Panc1 (cell line): ENCODE data around the gene KRTAP5-11. TPM values are rescaled to one million over a fixed set of nuclear protein-coding genes. Genes with fewer than 3 reads are reported as not detected.
"Not testable (repeated sequence)": the region's sequence is repeated elsewhere in the genome, so short reads cannot be mapped to it uniquely, and the experiment has no call there.

Experiments used
- ATAC-seq: fragments of 200-7000 bp; cut with Tn5 transposase; 2 replicates; pipeline ENCODE4 v1.9.1; 2020; ENCODE audit warnings: mild to moderate bottlenecking, moderate library complexity
- BruUV-seq: library from RNA; stranded (reverse); fragments of 400-500 nt; replicated peaks from 2 replicates; lab custom pipeline; 2021; lab: Mats Ljungman, UMichigan
- CTCF ChIA-PET: fragments of 300-600 bp; sonication (Branson Sonifier 250); formaldehyde crosslinking; loops from one replicate; lab custom pipeline; 2022; ENCODE audit warnings: antibody characterized with exemption; lab: Charles Lee
- POLR2A ChIA-PET: fragments of 300-600 bp; sonication (Branson Sonifier 250); formaldehyde crosslinking; loops from one replicate; lab custom pipeline; 2022; ENCODE audit warnings: antibody characterized with exemption; lab: Charles Lee
- DNase-seq: peaks from one replicate; pipeline ENCODE4 v3.0.0-alpha.2; 2010; ENCODE audit warnings: low read depth, low spot score
- H3K27ac ChIP-seq: 2 replicates; pipeline ENCODE4 v1.5.1; 2011; ENCODE audit warnings: mild to moderate bottlenecking, low read length, inconsistent platforms
- H3K27me3 ChIP-seq: fragments of 200-500 bp; sonication (Bioruptor generic); 2 replicates; pipeline ENCODE4 v1.6.0; 2014; ENCODE audit warnings: low read length, inconsistent platforms; ENCODE audit not compliant: control insufficient read depth, insufficient read depth
- H3K36me3 ChIP-seq: fragments of 200-500 bp; sonication (Bioruptor generic); 2 replicates; pipeline ENCODE4 v1.5.1; 2014; ENCODE audit warnings: inconsistent platforms, mild to moderate bottlenecking, low read length, moderate library complexity; ENCODE audit not compliant: control insufficient read depth, insufficient read depth
- H3K4me1 ChIP-seq: 2 replicates; pipeline ENCODE4 v1.5.1; 2011; ENCODE audit warnings: inconsistent platforms, mild to moderate bottlenecking, low read length, moderate library complexity; ENCODE audit not compliant: control insufficient read depth, insufficient read depth
- H3K4me3 ChIP-seq, 2 experiments: 2 replicates each; pipeline ENCODE4 v1.5.1; 2011 to 2012; ENCODE audit warnings: low read depth in 2 of 2, low read length in 2 of 2, mild to moderate bottlenecking in 2 of 2, inconsistent platforms in 1 of 2, moderate library complexity in 1 of 2
- H3K9me3 ChIP-seq: fragments of 200-500 bp; sonication (Bioruptor generic); 2 replicates; pipeline ENCODE4 v1.5.1; 2014; ENCODE audit warnings: low read depth, mild to moderate bottlenecking, inconsistent platforms, low read length, moderate library complexity; ENCODE audit not compliant: control insufficient read depth, insufficient read depth
- CTCF ChIP-seq: fragments of 450-650 bp; IDR thresholded peaks from 2 replicates; pipeline ENCODE4 v1.5.1; 2017; ENCODE audit warnings: mild to moderate bottlenecking
- POLR2AphosphoS5 ChIP-seq: IDR thresholded peaks from 2 replicates; pipeline ENCODE4 v1.6.1; 2012; ENCODE audit warnings: mild to moderate bottlenecking, low read depth, low read length, moderate library complexity
- SIN3A ChIP-seq: IDR thresholded peaks from 2 replicates; pipeline ENCODE4 v1.6.1; 2012; ENCODE audit warnings: low read depth, mild to moderate bottlenecking, low read length, moderate library complexity, borderline replicate concordance; ENCODE audit not compliant: insufficient read depth
- TCF7L2 ChIP-seq: IDR thresholded peaks from 2 replicates; pipeline ENCODE4 v1.6.1; 2011; ENCODE audit warnings: mild to moderate bottlenecking, low read depth, low read length, inconsistent platforms
- in situ Hi-C: cut with HindIII; loops from 2 replicates; pipeline ENCODE4 v1.10.0; 2016; ENCODE audit warnings: low sequenced_read_pairs, low pct_unique_long_range_greater_than_20kb
- intact Hi-C: fragments of 100-400 bp; cut with micrococcal nuclease; formaldehyde crosslinking; loops from one replicate; pipeline ENCODE4 v1.10.0; 2022; ENCODE audit not compliant: unreplicated experiment
- total RNA-seq: library from RNA; stranded (reverse); gene quantifications from one replicate; pipeline ENCODE4 v1.2.1, GENCODE V29; 2021; ENCODE audit not compliant: unreplicated experiment
- TF ChIP-seq, protein P1 (sequence below), 2 experiments: IDR thresholded peaks; 2 replicates each; pipeline ENCODE4 v1.6.1; 2011 to 2012; ENCODE audit warnings: low read depth in 2 of 2, control low read depth in 1 of 2, low read length in 1 of 2, mild to moderate bottlenecking in 1 of 2, moderate library complexity in 1 of 2; ENCODE audit not compliant: insufficient read depth in 1 of 2

Gene KRTAP5-11
- total RNA-seq, 1 experiment from 2014 or later: not detected

- intact Hi-C loops: no loop called here
- BruUV-seq: no TSS peak
- in situ Hi-C loops: no loop called here
- ATAC-seq (no peak), DNase-seq (no peak)
- Histone ChIP-seq H3K4me1 (no peaks in the 10 kb centered on the region), H3K27ac (no peak overlapping the region), H3K4me3 (no peak overlapping the region), H3K9me3 (no peaks in the 10 kb centered on the region), H3K36me3 (no peaks in the 10 kb centered on the region), H3K27me3 (peaks cover 2% of the 10 kb centered on the region; the same call in 1 of the 2 replicates)
- POLR2A ChIA-PET: no interaction called here
- no peak for TF ChIP-seq SIN3A
- no peak for TF ChIP-seq TCF7L2
- no peak for TF ChIP-seq CTCF
- TF ChIP-seq, protein P1, sequence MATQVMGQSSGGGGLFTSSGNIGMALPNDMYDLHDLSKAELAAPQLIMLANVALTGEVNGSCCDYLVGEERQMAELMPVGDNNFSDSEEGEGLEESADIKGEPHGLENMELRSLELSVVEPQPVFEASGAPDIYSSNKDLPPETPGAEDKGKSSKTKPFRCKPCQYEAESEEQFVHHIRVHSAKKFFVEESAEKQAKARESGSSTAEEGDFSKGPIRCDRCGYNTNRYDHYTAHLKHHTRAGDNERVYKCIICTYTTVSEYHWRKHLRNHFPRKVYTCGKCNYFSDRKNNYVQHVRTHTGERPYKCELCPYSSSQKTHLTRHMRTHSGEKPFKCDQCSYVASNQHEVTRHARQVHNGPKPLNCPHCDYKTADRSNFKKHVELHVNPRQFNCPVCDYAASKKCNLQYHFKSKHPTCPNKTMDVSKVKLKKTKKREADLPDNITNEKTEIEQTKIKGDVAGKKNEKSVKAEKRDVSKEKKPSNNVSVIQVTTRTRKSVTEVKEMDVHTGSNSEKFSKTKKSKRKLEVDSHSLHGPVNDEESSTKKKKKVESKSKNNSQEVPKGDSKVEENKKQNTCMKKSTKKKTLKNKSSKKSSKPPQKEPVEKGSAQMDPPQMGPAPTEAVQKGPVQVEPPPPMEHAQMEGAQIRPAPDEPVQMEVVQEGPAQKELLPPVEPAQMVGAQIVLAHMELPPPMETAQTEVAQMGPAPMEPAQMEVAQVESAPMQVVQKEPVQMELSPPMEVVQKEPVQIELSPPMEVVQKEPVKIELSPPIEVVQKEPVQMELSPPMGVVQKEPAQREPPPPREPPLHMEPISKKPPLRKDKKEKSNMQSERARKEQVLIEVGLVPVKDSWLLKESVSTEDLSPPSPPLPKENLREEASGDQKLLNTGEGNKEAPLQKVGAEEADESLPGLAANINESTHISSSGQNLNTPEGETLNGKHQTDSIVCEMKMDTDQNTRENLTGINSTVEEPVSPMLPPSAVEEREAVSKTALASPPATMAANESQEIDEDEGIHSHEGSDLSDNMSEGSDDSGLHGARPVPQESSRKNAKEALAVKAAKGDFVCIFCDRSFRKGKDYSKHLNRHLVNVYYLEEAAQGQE (IDR thresholded peaks at IDR 0.05; ENCODE audit: insufficient read depth in 1 of 2, low read depth in 2 of 2, low read length in 1 of 2): no peak
- TF ChIP-seq POLR2AphosphoS5: no peak
- CTCF ChIA-PET: no interaction called here
These were observed 40.3 kb downstream of the KRTAP5-11 start for GRCh38 chr11:71542382-71542781.

- H3K36me3 ChIP-seq, ATAC-seq, in situ Hi-C loops, DNase-seq, H3K4me3 ChIP-seq, H3K27ac ChIP-seq, intact Hi-C loops, H3K4me1 ChIP-seq, POLR2A ChIA-PET, H3K9me3 ChIP-seq, BruUV-seq, H3K27me3 ChIP-seq, CTCF ChIA-PET: not testable (repeated sequence)
These were observed 42.0 kb downstream of the KRTAP5-11 start for GRCh38 chr11:71540521-71541304.

- H3K4me1 ChIP-seq, DNase-seq, H3K36me3 ChIP-seq, BruUV-seq, H3K27me3 ChIP-seq, in situ Hi-C loops, intact Hi-C loops, H3K9me3 ChIP-seq, H3K4me3 ChIP-seq, POLR2A ChIA-PET, H3K27ac ChIP-seq, CTCF ChIA-PET, ATAC-seq: not testable (repeated sequence)
These were observed 42.7 kb downstream of the KRTAP5-11 start for GRCh38 chr11:71539971-71540370.
